Measurements from ENCODE around the gene MGAT5. TPM values are rescaled to one million over a fixed set of nuclear protein-coding genes. Genes with fewer than 3 reads are reported as not detected.

MGAT5 gene
- total RNA-seq, 4 donors from 2014 or later, result 47.4 to 56.4 (median 50.3) TPM

DNA sequence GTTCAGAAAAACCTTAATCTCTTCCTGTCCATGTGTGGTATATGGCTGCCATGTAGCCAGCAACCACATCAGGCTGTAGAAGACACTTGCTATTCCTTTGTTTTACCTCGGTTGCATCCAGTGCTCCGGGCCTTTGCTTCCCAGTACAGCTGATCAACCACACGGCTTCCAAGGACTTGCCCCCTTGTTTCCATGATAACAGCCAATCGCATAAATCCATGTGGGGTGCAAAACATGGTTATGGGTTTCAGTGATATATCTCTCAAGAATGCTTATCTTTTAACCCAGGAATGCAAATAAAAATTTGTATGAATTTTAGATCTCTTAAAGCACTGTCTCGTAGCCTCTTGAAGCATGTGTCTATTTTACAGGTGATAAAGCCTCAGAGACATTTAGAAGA is 118.3 kb downstream of the MGAT5 start:
- DNase-seq (ENCODE audit: extremely low spot score), result no peak
- Histone ChIP-seq H3K27me3 (no peaks in the 10 kb centered on the region), H3K27ac (replicated peaks in 1 of 4) (no peak overlapping the region), H3K9me3 (no peaks in the 10 kb centered on the region), H3K4me1 (peaks cover 46 to 61% (median 54%) of the 10 kb centered on the region in 4 donors), H3K36me3 (no peaks in the 10 kb centered on the region), H3K4me3 (no peak overlapping the region)
- intact Hi-C loops (cut with DNase I), result loop anchor here (10.0 kb wide), 1 partner anchor 247 kb away; no protein-coding TSS in a partner anchor
- 93% methylated on average over 5 of the region's 5 CpGs for WGBS
- TF ChIP-seq POLR2A (IDR thresholded peaks at IDR 0.05; ENCODE audit: low read depth) (no peak), POLR2AphosphoS5 (IDR thresholded peaks at IDR 0.05) (no peak), EP300 (IDR thresholded peaks at IDR 0.05) (no peak)
- TF ChIP-seq, protein P1, sequence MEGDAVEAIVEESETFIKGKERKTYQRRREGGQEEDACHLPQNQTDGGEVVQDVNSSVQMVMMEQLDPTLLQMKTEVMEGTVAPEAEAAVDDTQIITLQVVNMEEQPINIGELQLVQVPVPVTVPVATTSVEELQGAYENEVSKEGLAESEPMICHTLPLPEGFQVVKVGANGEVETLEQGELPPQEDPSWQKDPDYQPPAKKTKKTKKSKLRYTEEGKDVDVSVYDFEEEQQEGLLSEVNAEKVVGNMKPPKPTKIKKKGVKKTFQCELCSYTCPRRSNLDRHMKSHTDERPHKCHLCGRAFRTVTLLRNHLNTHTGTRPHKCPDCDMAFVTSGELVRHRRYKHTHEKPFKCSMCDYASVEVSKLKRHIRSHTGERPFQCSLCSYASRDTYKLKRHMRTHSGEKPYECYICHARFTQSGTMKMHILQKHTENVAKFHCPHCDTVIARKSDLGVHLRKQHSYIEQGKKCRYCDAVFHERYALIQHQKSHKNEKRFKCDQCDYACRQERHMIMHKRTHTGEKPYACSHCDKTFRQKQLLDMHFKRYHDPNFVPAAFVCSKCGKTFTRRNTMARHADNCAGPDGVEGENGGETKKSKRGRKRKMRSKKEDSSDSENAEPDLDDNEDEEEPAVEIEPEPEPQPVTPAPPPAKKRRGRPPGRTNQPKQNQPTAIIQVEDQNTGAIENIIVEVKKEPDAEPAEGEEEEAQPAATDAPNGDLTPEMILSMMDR (IDR thresholded peaks at IDR 0.05), result no peak

DNA sequence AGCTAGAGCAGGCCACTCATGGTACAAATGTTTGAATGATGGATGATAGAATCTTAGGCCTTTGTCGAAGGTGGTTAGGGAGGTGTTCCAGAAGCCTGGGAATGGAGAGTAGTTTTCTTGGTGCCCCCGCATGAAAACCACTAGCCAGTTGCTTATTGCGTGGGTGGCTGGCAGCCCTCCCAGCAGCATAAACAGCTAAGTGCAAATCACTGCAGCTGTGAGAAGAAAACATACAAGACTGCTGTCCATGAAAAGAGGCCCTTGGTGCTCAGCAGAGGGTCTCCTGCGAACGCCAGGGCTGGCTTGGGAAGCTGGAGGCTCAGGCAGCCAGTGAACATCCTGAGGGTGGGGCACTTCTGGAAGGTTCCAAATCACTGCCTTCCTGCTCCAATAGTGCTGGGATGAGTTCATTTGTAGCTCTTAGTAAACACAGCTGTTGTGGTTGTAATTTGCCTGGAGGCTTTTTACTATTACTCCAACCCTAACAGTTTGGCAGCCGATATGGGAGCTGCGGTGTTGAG is 118.8 kb downstream of the MGAT5 start:
- no peak for DNase-seq (ENCODE audit: extremely low spot score)
- WGBS, result 69% methylated on average over 7 of the region's 7 CpGs
- Histone ChIP-seq H3K27ac (replicated peaks in 1 of 4) (peak overlapping the region in 2 of 4 donors; percentile 22 to 29), H3K27me3 (no peaks in the 10 kb centered on the region), H3K9me3 (no peaks in the 10 kb centered on the region), H3K4me1 (peaks cover 46 to 59% (median 53%) of the 10 kb centered on the region in 4 donors), H3K36me3 (no peaks in the 10 kb centered on the region), H3K4me3 (no peak overlapping the region)
- TF ChIP-seq EP300 (IDR thresholded peaks at IDR 0.05) (no peak), POLR2AphosphoS5 (IDR thresholded peaks at IDR 0.05) (peak in 1 of 2 donors; percentile 7), POLR2A (IDR thresholded peaks at IDR 0.05; ENCODE audit: low read depth) (no peak)
- TF ChIP-seq, protein P1 (IDR thresholded peaks at IDR 0.05), result no peak
- intact Hi-C loops (cut with DNase I), result loop anchor here (10.0 kb wide), 1 partner anchor 248 kb away; no protein-coding TSS in a partner anchor

DNA sequence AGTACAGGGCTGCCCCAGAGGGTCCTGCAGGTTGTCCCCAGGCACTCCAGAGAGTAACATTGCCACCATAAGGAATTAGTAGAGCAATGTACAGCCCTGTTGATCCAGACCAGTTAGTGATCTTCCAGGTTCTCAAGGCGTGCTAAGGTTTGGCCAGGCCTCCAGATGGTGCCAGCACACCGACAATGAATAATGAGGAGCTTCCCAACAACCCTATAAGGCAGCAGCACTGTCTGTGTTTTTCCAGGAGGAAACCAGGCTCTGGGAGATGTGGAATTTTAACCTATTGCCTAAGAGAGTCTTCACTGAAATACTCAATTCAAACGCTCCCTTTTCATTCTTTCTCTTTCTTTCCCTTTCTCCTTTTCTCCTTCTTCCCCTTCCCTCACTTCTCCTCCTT is 122.1 kb downstream of the MGAT5 start:
- peaks cover 56 to 62% (median 59%) of the 10 kb centered on the region in 4 donors for H3K4me1 ChIP-seq
- intact Hi-C loops (cut with DNase I), result loop anchor here (2.0 to 10.0 kb wide), 3 partner anchors 36 to 543 kb away; partner anchors contain the start of gene CCNT2
- WGBS, result 53% methylated on average over 3 of the region's 3 CpGs
- no peak for DNase-seq (ENCODE audit: extremely low spot score)
- H3K9me3 ChIP-seq, result no peaks in the 10 kb centered on the region
- H3K36me3 ChIP-seq, result no peaks in the 10 kb centered on the region
- H3K4me3 ChIP-seq, result no peak overlapping the region
- H3K27me3 ChIP-seq, result no peaks in the 10 kb centered on the region
- H3K27ac ChIP-seq (replicated peaks in 1 of 4), result peak overlapping the region; percentile 73 to 82 (median 82)
- no peak for TF ChIP-seq EP300 (IDR thresholded peaks at IDR 0.05)
- TF ChIP-seq, protein P1 (IDR thresholded peaks at IDR 0.05), result peak; percentile 36 to 60 (median 49)
- no peak for TF ChIP-seq POLR2A (IDR thresholded peaks at IDR 0.05; ENCODE audit: low read depth)
- TF ChIP-seq POLR2AphosphoS5 (IDR thresholded peaks at IDR 0.05), result peak; percentile 40 to 63

DNA sequence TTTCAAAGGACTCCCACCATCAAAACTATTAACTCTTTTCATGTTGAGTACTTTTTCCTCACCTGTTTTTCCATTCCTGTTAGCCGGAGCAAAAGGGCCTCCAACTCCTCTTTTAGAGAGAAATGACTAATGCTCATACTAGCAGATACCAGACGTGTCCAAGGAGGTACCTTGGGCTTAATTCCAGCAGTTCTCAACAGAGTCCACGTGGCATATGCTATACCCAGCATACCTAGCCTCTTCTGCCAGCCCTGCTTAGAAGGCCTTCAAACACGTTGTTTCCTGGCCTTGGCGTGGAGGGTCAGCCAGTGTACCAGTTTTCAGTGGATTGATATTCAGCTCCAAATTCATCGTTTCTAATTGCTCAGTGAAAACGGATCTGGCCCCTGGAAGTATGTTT is 123.9 kb downstream of the MGAT5 start:
- intact Hi-C loops (cut with DNase I), result loop anchor here (2.0 to 10.0 kb wide), 3 partner anchors 35 to 541 kb away; partner anchors contain the start of gene CCNT2
- Histone ChIP-seq H3K9me3 (no peaks in the 10 kb centered on the region), H3K4me3 (no peak overlapping the region), H3K27me3 (no peaks in the 10 kb centered on the region), H3K27ac (replicated peaks in 1 of 4) (peak overlapping the region; percentile 73 to 82 (median 82)), H3K4me1 (peaks cover 41 to 54% (median 49%) of the 10 kb centered on the region in 4 donors), H3K36me3 (no peaks in the 10 kb centered on the region)
- 84% methylated on average over 7 of the region's 7 CpGs for WGBS
- no peak for DNase-seq (ENCODE audit: extremely low spot score)
- TF ChIP-seq EP300 (IDR thresholded peaks at IDR 0.05) (no peak), POLR2AphosphoS5 (IDR thresholded peaks at IDR 0.05) (no peak), POLR2A (IDR thresholded peaks at IDR 0.05; ENCODE audit: low read depth) (no peak)
- TF ChIP-seq, protein P1 (IDR thresholded peaks at IDR 0.05), result no peak
